SK-N-MC (cell line): Measurements from ENCODE around the gene GFOD1.
"Not testable (repeated sequence)": the region's sequence is repeated elsewhere in the genome, so short reads cannot be mapped to it uniquely, and the experiment has no call there.

ENCODE experiments used
- EZH2 ChIP-seq: fragments of 200-600 bp; sonication (generic); IDR thresholded peaks from one replicate; pipeline ENCODE4 v1.6.1; 2017; ENCODE audit warnings: antibody characterized with exemption
- FOXP2 ChIP-seq: optimal IDR thresholded peaks from 2 replicates; pipeline ENCODE3; 2011; ENCODE audit warnings: mild to moderate bottlenecking, moderate library complexity; ENCODE audit not compliant: insufficient read depth; ENCODE audit errors: extremely low read length, control extremely low read depth
- POLR2AphosphoS5 ChIP-seq: IDR thresholded peaks from 2 replicates; pipeline ENCODE4 v1.6.1; 2012; ENCODE audit warnings: mild to moderate bottlenecking, low read depth, low read length, borderline replicate concordance

DNA sequence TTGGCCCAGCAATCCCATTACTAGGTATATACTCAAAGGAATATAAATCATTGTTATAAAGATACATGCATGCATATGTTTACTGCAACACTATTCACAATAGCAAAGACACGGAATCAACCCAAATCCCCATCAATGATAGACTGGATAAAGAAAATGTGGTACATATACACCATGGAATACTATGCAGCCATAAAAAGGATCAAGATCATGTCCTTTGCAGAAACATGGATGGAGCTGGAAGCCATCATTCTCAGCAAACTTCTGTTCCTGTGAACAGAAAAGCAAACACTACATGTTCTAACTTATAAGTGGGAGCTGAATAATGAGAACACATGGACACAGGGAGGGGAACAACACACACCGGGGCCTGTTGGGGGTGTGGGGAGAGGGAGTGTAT is 27.1 kb downstream of the GFOD1 start:
- TF ChIP-seq EZH2, POLR2AphosphoS5, FOXP2: not testable (repeated sequence)
